ENCODE results near the gene FBXL19.

Gene FBXL19

GRCh38 chr16:30947859-30948666 is 24.7 kb downstream of the FBXL19 start:
- DNase-seq: peak; percentile 46

GRCh38 chr16:30948667-30949649 is 25.6 kb downstream of the FBXL19 start, which contains the start of gene ORAI3:
Gene ORAI3 (plus strand): TSS chr16:30949068. CDS start chr16:30949290, 222 bp downstream.
- DNase-seq: peak; percentile 38

- DNase-seq: peak; percentile 40
Measured at GRCh38 chr16:30949650-30950515, 26.5 kb downstream of the FBXL19 start.

GRCh38 chr16:30950516-30951065 is 27.2 kb downstream of the FBXL19 start:
- no peak for DNase-seq

GRCh38 chr16:30951193-30951592 is 27.8 kb downstream of the FBXL19 start:
- no peak for DNase-seq

GRCh38 chr16:30951750-30952149 is 28.4 kb downstream of the FBXL19 start:
- no peak for DNase-seq

GRCh38 chr16:30953111-30953510 is 29.7 kb downstream of the FBXL19 start:
- no peak for DNase-seq

- peak; percentile 72 for DNase-seq
Measured at GRCh38 chr16:30953511-30954124, 30.2 kb downstream of the FBXL19 start.

GRCh38 chr16:30954993-30955392 is 31.6 kb downstream of the FBXL19 start:
- no peak for DNase-seq

GRCh38 chr16:30956601-30957455 is 33.5 kb downstream of the FBXL19 start:
- DNase-seq: peak; percentile 80

GRCh38 chr16:30957456-30958174 is 34.2 kb downstream of the FBXL19 start, which contains the start of gene SETD1A:
Gene SETD1A (plus strand): TSS chr16:30957754. CDS start chr16:30958732, 978 bp downstream.
- peak; percentile 97 for DNase-seq

GRCh38 chr16:30958175-30959079 is 35.1 kb downstream of the FBXL19 start:
- DNase-seq: peak; percentile 74

GRCh38 chr16:30961384-30961783 is 38.0 kb downstream of the FBXL19 start:
- DNase-seq: no peak

- no peak for DNase-seq
Measured at GRCh38 chr16:30963925-30964511, 40.6 kb downstream of the FBXL19 start.

- DNase-seq: no peak
Measured at GRCh38 chr16:30964574-30965226, 41.3 kb downstream of the FBXL19 start.

GRCh38 chr16:30965436-30965835 is 42.1 kb downstream of the FBXL19 start:
- no peak for DNase-seq

- no peak for DNase-seq
Measured at GRCh38 chr16:30966033-30966619, 42.8 kb downstream of the FBXL19 start.

Data from NCI-H345 (cell line).